Smooth muscle cell (in vitro differentiated cells): ENCODE results near the gene ARRDC3. TPM values are rescaled to one million over a fixed set of nuclear protein-coding genes. Genes with fewer than 3 reads are reported as not detected.

Source experiments
- DNase-seq: peaks from one replicate; lab custom pipeline; 2025; ENCODE audit not compliant: unreplicated experiment; lab: John Stamatoyannopoulos, UW
- H2AFZ ChIP-seq: fragments of 200-600 bp; sonication (generic); 2 replicates; pipeline ENCODE4 v1.6.0; 2016; ENCODE audit warnings: antibody characterized with exemption, low read depth, mild to moderate bottlenecking
- H3F3A ChIP-seq: fragments of 200-600 bp; sonication (generic); 2 replicates; pipeline ENCODE4 v1.6.0; 2017; ENCODE audit warnings: antibody characterized with exemption, low read depth
- H3K27ac ChIP-seq: fragments of 200-600 bp; sonication (generic); 2 replicates; pipeline ENCODE4 v1.5.1; 2016; ENCODE audit warnings: low read depth, mild to moderate bottlenecking
- H3K27me3 ChIP-seq: fragments of 200-600 bp; sonication (generic); 2 replicates; pipeline ENCODE4 v1.6.1; 2016; ENCODE audit warnings: low read depth, mild to moderate bottlenecking
- H3K36me3 ChIP-seq: fragments of 200-600 bp; sonication (generic); 2 replicates; pipeline ENCODE4 v1.5.1; 2016; ENCODE audit warnings: low read depth
- H3K4me1 ChIP-seq: fragments of 200-600 bp; sonication (generic); 2 replicates; pipeline ENCODE4 v1.5.1; 2016; ENCODE audit warnings: low read depth
- H3K4me2 ChIP-seq: fragments of 200-600 bp; sonication (generic); 2 replicates; pipeline ENCODE4 v1.6.0; 2016; ENCODE audit warnings: mild to moderate bottlenecking
- H3K4me3 ChIP-seq: fragments of 200-600 bp; sonication (generic); 2 replicates; pipeline ENCODE4 v1.5.1; 2016; ENCODE audit warnings: mild to moderate bottlenecking
- H3K79me2 ChIP-seq: fragments of 200-600 bp; sonication (generic); 2 replicates; pipeline ENCODE4 v1.6.0; 2016; ENCODE audit warnings: low read depth, mild to moderate bottlenecking
- H3K9ac ChIP-seq: fragments of 200-600 bp; sonication (generic); 2 replicates; pipeline ENCODE4 v1.6.0; 2016; ENCODE audit warnings: low read depth
- H3K9me3 ChIP-seq: fragments of 200-600 bp; sonication (generic); replicated peaks from 2 replicates; pipeline ENCODE4 v1.5.1; 2016; ENCODE audit warnings: low read depth
- H4K20me1 ChIP-seq: fragments of 200-600 bp; sonication (generic); 2 replicates; pipeline ENCODE4 v1.6.0; 2016; ENCODE audit warnings: low read depth
- CTCF ChIP-seq: fragments of 200-600 bp; sonication (generic); IDR thresholded peaks from 2 replicates; pipeline ENCODE4 v1.5.1; 2017; ENCODE audit warnings: borderline replicate concordance, mild to moderate bottlenecking, antibody characterized with exemption; ENCODE audit not compliant: insufficient read depth, poor library complexity, severe bottlenecking
- WGBS: methylation state at CpG from one replicate; pipeline ENCODE4 v1.1.7; 2016; ENCODE audit warnings: low lambda C conversion rate; 5-methylcytosine and 5-hydroxymethylcytosine counted together
- polyA plus RNA-seq: library from polyadenylated mRNA; unstranded; fragments of >200 nt; fragmentation: Nextera tagmentation; extraction: Ambion mirVana; gene quantifications from 2 replicates; pipeline ENCODE4 v1.2.1, GENCODE V29; 2016
- total RNA-seq: library from RNA; depleted of rRNA; stranded (reverse); fragments of >200 nt; gene quantifications from 2 replicates; pipeline ENCODE4 v1.2.3, GENCODE V29; 2014

The ARRDC3 gene
- total and polyA plus RNA-seq, 2 experiments from 2014 or later, result 27.1 to 95.0 TPM

- H3K27me3 ChIP-seq, result no peaks in the 10 kb centered on the region
- H3K4me1 ChIP-seq, result peaks cover 5% of the 10 kb centered on the region
- peaks cover 27% of the 10 kb centered on the region for H4K20me1 ChIP-seq
- 93% methylated on average over 3 of the region's 3 CpGs for WGBS
- no peaks in the 10 kb centered on the region for H3K79me2 ChIP-seq
- no peak overlapping the region for H3K9ac ChIP-seq
- no peak overlapping the region for H2AFZ ChIP-seq
- H3K9me3 ChIP-seq, result no peaks in the 10 kb centered on the region
- peaks cover 32% of the 10 kb centered on the region for H3F3A ChIP-seq
- no peak overlapping the region for H3K4me3 ChIP-seq
- peaks cover 22% of the 10 kb centered on the region for H3K36me3 ChIP-seq
- no peak overlapping the region for H3K27ac ChIP-seq
- no peak for DNase-seq
- TF ChIP-seq CTCF, result no peak
- no peak overlapping the region for H3K4me2 ChIP-seq
These were observed 17.6 kb downstream of the ARRDC3 start for GRCh38 chr5:91365498-91365897.

GRCh38 chr5:91362935-91363334, 20.2 kb downstream of the ARRDC3 start:
- no peak overlapping the region for H2AFZ ChIP-seq
- no peak overlapping the region for H3K4me3 ChIP-seq
- H3K27me3 ChIP-seq, result no peaks in the 10 kb centered on the region
- H3K36me3 ChIP-seq, result no peaks in the 10 kb centered on the region
- TF ChIP-seq CTCF, result no peak
- peaks cover 2% of the 10 kb centered on the region for H4K20me1 ChIP-seq
- H3F3A ChIP-seq, result peaks cover 6% of the 10 kb centered on the region
- no peaks in the 10 kb centered on the region for H3K9me3 ChIP-seq
- H3K4me1 ChIP-seq, result peaks cover 5% of the 10 kb centered on the region
- no peaks in the 10 kb centered on the region for H3K79me2 ChIP-seq
- no peak overlapping the region for H3K4me2 ChIP-seq
- H3K27ac ChIP-seq, result no peak overlapping the region
- H3K9ac ChIP-seq, result no peak overlapping the region
- WGBS, result 91% methylated on average over 1 of the region's 1 CpG
- no peak for DNase-seq

GRCh38 chr5:91361790-91362189, 21.3 kb downstream of the ARRDC3 start:
- Histone ChIP-seq H3K36me3 (no peaks in the 10 kb centered on the region), H3K4me1 (peaks cover 9% of the 10 kb centered on the region), H3K27me3 (no peaks in the 10 kb centered on the region), H3K9me3 (no peaks in the 10 kb centered on the region), H3K79me2 (no peaks in the 10 kb centered on the region), H3K4me2 (no peak overlapping the region), H3K9ac (no peak overlapping the region), H3K27ac (no peak overlapping the region), H3F3A (no peaks in the 10 kb centered on the region), H4K20me1 (no peaks in the 10 kb centered on the region), H3K4me3 (no peak overlapping the region), H2AFZ (no peak overlapping the region)
- DNase-seq, result no peak
- 96% methylated on average over 3 of the region's 3 CpGs for WGBS
- TF ChIP-seq CTCF, result no peak

GRCh38 chr5:91361055-91361701, 21.9 kb downstream of the ARRDC3 start:
- Histone ChIP-seq H3K4me2 (no peak overlapping the region), H3F3A (no peaks in the 10 kb centered on the region), H3K79me2 (no peaks in the 10 kb centered on the region), H3K27me3 (no peaks in the 10 kb centered on the region), H2AFZ (no peak overlapping the region), H4K20me1 (no peaks in the 10 kb centered on the region), H3K4me3 (no peak overlapping the region), H3K36me3 (no peaks in the 10 kb centered on the region), H3K27ac (no peak overlapping the region), H3K4me1 (peaks cover 9% of the 10 kb centered on the region), H3K9me3 (no peaks in the 10 kb centered on the region), H3K9ac (no peak overlapping the region)
- no peak for TF ChIP-seq CTCF
- 68% methylated on average over 6 of the region's 6 CpGs for whole genome bisulfite sequencing
- no peak for DNase-seq
